AG09319 (cell line): Measurements from ENCODE around the gene SPTBN1.
"Not testable (repeated sequence)": the region's sequence is repeated elsewhere in the genome, so short reads cannot be mapped to it uniquely, and the experiment has no call there.

Experiments used
- DNase-seq: peaks from one replicate; pipeline ENCODE4 v3.0.0-alpha.2; 2010; ENCODE audit warnings: low read depth; ENCODE audit errors: extremely low read depth
- TF ChIP-seq, protein P1 (sequence below): IDR thresholded peaks from 2 replicates; pipeline ENCODE4 v1.5.1; 2011; ENCODE audit warnings: low read depth, mild to moderate bottlenecking, inconsistent platforms, low read length, moderate library complexity

The SPTBN1 gene

DNA sequence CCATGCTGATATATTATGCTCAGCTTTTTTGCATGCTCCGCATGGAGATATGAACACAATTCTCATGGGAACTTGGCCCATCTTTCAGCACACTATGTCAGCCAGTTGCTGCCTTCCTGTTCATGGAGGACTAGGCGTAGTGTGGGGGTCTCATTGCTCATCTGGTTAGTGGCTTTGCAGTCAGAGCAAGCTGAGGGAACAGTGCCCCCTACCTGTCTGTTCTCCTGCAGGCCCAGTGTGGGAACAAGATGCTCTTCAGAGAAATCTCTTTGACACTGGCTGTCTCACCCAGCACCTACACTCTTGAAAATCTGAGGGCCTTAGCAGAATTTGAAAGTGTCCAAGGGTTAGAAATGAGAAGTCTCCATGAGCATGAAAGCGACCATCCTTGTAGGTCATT, 47.1 kb downstream of the SPTBN1 start:
- DNase-seq, result no peak
- TF ChIP-seq, protein P1, sequence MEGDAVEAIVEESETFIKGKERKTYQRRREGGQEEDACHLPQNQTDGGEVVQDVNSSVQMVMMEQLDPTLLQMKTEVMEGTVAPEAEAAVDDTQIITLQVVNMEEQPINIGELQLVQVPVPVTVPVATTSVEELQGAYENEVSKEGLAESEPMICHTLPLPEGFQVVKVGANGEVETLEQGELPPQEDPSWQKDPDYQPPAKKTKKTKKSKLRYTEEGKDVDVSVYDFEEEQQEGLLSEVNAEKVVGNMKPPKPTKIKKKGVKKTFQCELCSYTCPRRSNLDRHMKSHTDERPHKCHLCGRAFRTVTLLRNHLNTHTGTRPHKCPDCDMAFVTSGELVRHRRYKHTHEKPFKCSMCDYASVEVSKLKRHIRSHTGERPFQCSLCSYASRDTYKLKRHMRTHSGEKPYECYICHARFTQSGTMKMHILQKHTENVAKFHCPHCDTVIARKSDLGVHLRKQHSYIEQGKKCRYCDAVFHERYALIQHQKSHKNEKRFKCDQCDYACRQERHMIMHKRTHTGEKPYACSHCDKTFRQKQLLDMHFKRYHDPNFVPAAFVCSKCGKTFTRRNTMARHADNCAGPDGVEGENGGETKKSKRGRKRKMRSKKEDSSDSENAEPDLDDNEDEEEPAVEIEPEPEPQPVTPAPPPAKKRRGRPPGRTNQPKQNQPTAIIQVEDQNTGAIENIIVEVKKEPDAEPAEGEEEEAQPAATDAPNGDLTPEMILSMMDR, result peak; percentile 32

DNA sequence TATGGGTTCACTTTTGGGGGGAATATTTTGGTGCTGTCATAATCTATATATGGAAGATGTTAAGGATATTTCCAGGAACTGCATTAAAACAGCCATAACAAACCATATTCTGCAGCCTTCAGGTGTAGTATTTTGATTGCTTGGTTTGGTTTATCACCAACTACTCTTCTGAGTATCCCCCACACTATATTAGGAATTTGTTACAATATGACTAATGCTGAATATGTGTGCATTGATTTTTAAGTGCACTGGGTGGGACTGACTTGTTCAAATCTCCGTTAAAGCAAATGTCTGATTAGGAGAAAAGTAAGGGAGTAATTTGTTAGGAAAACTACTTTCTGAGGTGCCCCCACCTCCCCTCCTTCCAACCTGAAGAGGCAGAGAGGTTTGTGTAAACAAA, 47.7 kb downstream of the SPTBN1 start:
- DNase-seq, result no peak
- TF ChIP-seq, protein P1, result no peak

DNA sequence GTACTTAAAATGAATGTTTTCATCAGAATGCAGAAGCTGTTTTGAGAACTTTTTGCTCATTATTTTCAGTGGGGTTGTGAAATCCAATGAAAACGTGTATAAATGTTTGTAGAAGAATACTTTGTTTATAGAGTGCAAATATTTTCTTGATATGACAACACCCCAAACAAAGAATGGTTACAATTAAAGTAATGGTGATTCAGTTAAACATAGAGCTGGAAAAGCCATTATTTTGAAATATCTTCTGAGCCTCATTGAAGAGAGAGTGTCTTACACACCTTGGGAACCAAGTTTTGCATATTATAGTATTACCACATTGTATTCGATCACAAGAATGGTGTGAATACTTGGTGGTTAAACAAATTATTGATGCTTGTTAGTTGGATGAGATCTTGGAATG, 48.7 kb downstream of the SPTBN1 start:
- DNase-seq, result peak; percentile 31
- TF ChIP-seq, protein P1, result no peak

DNA sequence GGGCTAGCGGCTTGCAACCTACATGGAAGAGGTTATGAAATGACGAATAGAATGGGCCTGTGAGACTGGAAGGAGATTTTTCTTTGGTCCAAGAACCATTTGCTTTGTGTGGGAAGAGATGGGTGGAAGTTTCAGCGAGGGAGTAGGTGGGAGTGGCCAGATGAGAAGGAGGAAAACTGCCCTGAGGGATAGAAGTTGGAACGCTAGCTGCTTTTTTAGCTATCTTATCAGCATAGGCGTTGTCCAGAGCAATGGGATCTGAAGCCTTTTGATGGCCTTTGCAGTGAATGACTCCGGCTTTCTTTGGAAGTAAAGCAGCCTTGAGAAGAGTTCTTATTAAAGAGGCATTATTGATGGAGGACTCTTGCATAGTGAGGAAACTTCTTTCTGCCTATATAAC, 52.4 kb downstream of the SPTBN1 start:
- TF ChIP-seq, protein P1, result no peak
- DNase-seq, result no peak

DNA sequence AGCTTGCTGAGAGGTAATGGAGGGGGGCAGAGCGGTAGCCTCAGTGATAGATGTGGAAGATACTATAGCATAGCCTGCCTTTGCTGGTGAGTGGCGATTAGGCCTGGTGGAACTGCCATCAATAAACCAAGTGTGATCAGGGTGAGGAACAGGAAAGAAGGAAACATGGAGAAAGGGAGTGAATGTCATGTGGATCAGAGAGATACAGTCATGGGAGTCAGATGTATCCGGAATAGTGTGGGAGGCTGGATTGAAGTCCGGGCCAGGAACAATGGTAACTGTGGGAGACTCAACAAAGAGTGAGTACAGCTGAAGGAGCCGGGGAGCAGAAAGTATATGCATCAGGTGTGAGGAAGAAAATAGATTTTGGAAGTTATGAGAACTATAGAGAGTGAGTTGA, 52.9 kb downstream of the SPTBN1 start:
- DNase-seq, result not testable (repeated sequence)

DNA sequence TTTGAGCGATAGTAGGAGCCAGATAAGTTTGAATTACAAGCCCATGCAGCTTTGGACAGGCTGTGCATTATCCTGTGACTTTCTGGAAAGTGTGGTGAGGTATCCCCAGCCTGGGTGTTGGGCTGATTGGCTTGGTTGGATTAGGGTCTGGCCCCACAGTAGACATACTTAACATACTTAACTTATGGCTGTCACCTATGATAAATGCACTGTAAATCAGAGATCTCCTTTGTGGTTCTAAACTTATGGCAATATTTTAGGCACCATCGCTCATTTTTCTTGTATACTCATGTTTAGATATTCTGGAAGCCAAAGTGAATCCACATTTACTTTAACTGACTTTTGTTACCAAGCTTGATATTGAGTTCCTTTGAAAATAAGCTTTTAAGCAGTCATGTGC, 54.8 kb downstream of the SPTBN1 start:
- TF ChIP-seq, protein P1, result no peak
- no peak for DNase-seq

DNA sequence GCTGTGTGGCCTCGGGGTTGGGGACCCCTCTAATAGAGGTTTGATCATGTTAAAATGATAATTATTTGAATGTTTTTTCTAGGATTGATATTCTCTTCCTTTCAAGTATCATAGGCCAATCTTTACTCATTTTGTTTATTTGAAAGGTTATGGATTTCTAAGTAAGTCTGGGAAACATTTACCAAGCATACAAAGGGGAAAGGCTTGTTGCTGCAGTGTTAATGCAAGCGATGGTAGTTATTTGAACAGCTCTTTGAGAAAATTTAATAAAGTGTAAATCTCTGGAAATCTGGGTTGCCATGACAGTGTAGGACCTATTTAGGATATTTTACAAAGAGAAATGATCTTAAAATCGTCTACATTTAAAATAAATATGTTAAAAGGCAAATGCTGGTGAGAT, 56.1 kb downstream of the SPTBN1 start:
- no peak for DNase-seq
- TF ChIP-seq, protein P1, result no peak

DNA sequence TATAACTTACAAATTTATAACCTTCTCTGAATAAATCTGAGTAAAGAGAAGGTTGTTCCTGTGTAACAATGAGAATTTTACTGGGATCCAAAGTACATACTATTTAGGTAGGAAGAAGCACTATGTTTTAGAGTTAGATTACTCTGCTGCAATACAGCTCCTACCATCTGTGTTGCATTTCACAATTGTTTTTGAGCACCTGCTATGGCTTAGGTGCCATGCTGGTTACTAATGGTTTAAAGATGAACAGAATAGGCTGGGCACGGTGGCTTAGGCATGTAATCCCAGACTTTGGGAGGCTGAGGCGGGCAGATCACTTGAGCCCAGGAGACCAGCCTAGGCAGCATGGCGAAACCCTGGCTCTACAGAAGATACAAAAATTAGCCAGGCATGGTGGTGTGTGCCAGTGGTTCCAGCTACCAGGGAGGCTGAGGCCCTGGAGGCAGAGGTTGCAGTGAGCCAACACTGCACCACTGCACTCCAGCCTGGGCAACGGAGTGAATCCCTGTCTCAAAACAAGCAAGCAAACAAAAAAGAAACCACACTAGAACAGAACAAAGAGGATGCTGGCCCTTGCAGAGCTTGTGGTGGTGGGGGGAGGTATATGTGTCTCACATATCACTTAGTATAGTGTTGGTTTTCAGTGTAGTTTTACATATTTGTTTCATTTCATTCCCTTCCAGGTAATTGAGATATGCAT, 56.7 kb downstream of the SPTBN1 start:
- TF ChIP-seq, protein P1, result no peak
- DNase-seq, result no peak
